Measurements from ENCODE around the gene EPS8L1.

The EPS8L1 gene

GRCh38 chr19:55068950-55069864, 6.5 kb upstream of the EPS8L1 start:
- no peaks in the 10 kb centered on the region for H3K79me2 ChIP-seq (ENCODE audit: control insufficient read depth, insufficient read depth, low read length, unreplicated experiment)
- H3K36me3 ChIP-seq (ENCODE audit: insufficient read depth, low read length): no peaks in the 10 kb centered on the region
- H3K4me3 ChIP-seq (ENCODE audit: low read depth, low read length): peak overlapping the region; percentile 45; the same call in 1 of the 2 replicates
- no peak overlapping the region for H2AFZ ChIP-seq (ENCODE audit: low read length, unreplicated experiment)
- peaks cover 12% of the 10 kb centered on the region for H3K4me1 ChIP-seq (ENCODE audit: control insufficient read depth, insufficient read depth, low read length, unreplicated experiment)
- H3K27ac ChIP-seq (ENCODE audit: low read depth, low read length): no peak overlapping the region
- peaks cover 37% of the 10 kb centered on the region for H3K27me3 ChIP-seq (ENCODE audit: insufficient read depth, low read length)

- peaks cover 12% of the 10 kb centered on the region for H3K4me1 ChIP-seq (ENCODE audit: control insufficient read depth, insufficient read depth, low read length, unreplicated experiment)
- H3K27me3 ChIP-seq (ENCODE audit: insufficient read depth, low read length): peaks cover 37% of the 10 kb centered on the region
- no peak overlapping the region for H3K4me3 ChIP-seq (ENCODE audit: low read depth, low read length)
- no peaks in the 10 kb centered on the region for H3K36me3 ChIP-seq (ENCODE audit: insufficient read depth, low read length)
- no peak overlapping the region for H3K27ac ChIP-seq (ENCODE audit: low read depth, low read length)
- no peaks in the 10 kb centered on the region for H3K79me2 ChIP-seq (ENCODE audit: control insufficient read depth, insufficient read depth, low read length, unreplicated experiment)
- no peak overlapping the region for H2AFZ ChIP-seq (ENCODE audit: low read length, unreplicated experiment)
These were observed 5.8 kb upstream of the EPS8L1 start for GRCh38 chr19:55069865-55070197.

GRCh38 chr19:55070466-55071128, 5.1 kb upstream of the EPS8L1 start:
- peaks cover 12% of the 10 kb centered on the region for H3K4me1 ChIP-seq (ENCODE audit: control insufficient read depth, insufficient read depth, low read length, unreplicated experiment)
- peaks cover 34% of the 10 kb centered on the region for H3K27me3 ChIP-seq (ENCODE audit: insufficient read depth, low read length)
- H2AFZ ChIP-seq (ENCODE audit: low read length, unreplicated experiment): no peak overlapping the region
- H3K27ac ChIP-seq (ENCODE audit: low read depth, low read length): no peak overlapping the region
- no peaks in the 10 kb centered on the region for H3K36me3 ChIP-seq (ENCODE audit: insufficient read depth, low read length)
- no peaks in the 10 kb centered on the region for H3K79me2 ChIP-seq (ENCODE audit: control insufficient read depth, insufficient read depth, low read length, unreplicated experiment)
- no peak overlapping the region for H3K4me3 ChIP-seq (ENCODE audit: low read depth, low read length)

- Histone ChIP-seq H3K36me3 (ENCODE audit: insufficient read depth, low read length) (no peaks in the 10 kb centered on the region), H3K79me2 (ENCODE audit: control insufficient read depth, insufficient read depth, low read length, unreplicated experiment) (no peaks in the 10 kb centered on the region), H3K4me3 (ENCODE audit: low read depth, low read length) (no peak overlapping the region), H2AFZ (ENCODE audit: low read length, unreplicated experiment) (no peak overlapping the region), H3K4me1 (ENCODE audit: control insufficient read depth, insufficient read depth, low read length, unreplicated experiment) (peaks cover 12% of the 10 kb centered on the region), H3K27me3 (ENCODE audit: insufficient read depth, low read length) (peaks cover 30% of the 10 kb centered on the region), H3K27ac (ENCODE audit: low read depth, low read length) (no peak overlapping the region)
These were observed 4.6 kb upstream of the EPS8L1 start for GRCh38 chr19:55071129-55071502.

- Histone ChIP-seq H3K79me2 (ENCODE audit: control insufficient read depth, insufficient read depth, low read length, unreplicated experiment) (no peaks in the 10 kb centered on the region), H3K36me3 (ENCODE audit: insufficient read depth, low read length) (no peaks in the 10 kb centered on the region), H3K4me3 (ENCODE audit: low read depth, low read length) (no peak overlapping the region), H3K4me1 (ENCODE audit: control insufficient read depth, insufficient read depth, low read length, unreplicated experiment) (peaks cover 12% of the 10 kb centered on the region), H2AFZ (ENCODE audit: low read length, unreplicated experiment) (no peak overlapping the region), H3K27me3 (ENCODE audit: insufficient read depth, low read length) (peaks cover 24% of the 10 kb centered on the region), H3K27ac (ENCODE audit: low read depth, low read length) (no peak overlapping the region)
These were observed 3.8 kb upstream of the EPS8L1 start for GRCh38 chr19:55071913-55072312.

- Histone ChIP-seq H3K4me3 (ENCODE audit: low read depth, low read length) (no peak overlapping the region), H2AFZ (ENCODE audit: low read length, unreplicated experiment) (no peak overlapping the region), H3K4me1 (ENCODE audit: control insufficient read depth, insufficient read depth, low read length, unreplicated experiment) (peaks cover 3% of the 10 kb centered on the region), H3K36me3 (ENCODE audit: insufficient read depth, low read length) (no peaks in the 10 kb centered on the region), H3K27ac (ENCODE audit: low read depth, low read length) (no peak overlapping the region), H3K79me2 (ENCODE audit: control insufficient read depth, insufficient read depth, low read length, unreplicated experiment) (no peaks in the 10 kb centered on the region), H3K27me3 (ENCODE audit: insufficient read depth, low read length) (no peaks in the 10 kb centered on the region)
These were observed 652 bp downstream of the EPS8L1 start for GRCh38 chr19:55076321-55076720.

- H2AFZ ChIP-seq (ENCODE audit: low read length, unreplicated experiment): no peak overlapping the region
- no peak overlapping the region for H3K4me3 ChIP-seq (ENCODE audit: low read depth, low read length)
- peaks cover 6% of the 10 kb centered on the region for H3K27me3 ChIP-seq (ENCODE audit: insufficient read depth, low read length)
- H3K4me1 ChIP-seq (ENCODE audit: control insufficient read depth, insufficient read depth, low read length, unreplicated experiment): no peaks in the 10 kb centered on the region
- no peaks in the 10 kb centered on the region for H3K36me3 ChIP-seq (ENCODE audit: insufficient read depth, low read length)
- no peak overlapping the region for H3K27ac ChIP-seq (ENCODE audit: low read depth, low read length)
- H3K79me2 ChIP-seq (ENCODE audit: control insufficient read depth, insufficient read depth, low read length, unreplicated experiment): no peaks in the 10 kb centered on the region
These were observed 1.4 kb downstream of the EPS8L1 start for GRCh38 chr19:55077106-55077505.

GRCh38 chr19:55078996-55079395, 3.3 kb downstream of the EPS8L1 start:
- Histone ChIP-seq H2AFZ (ENCODE audit: low read length, unreplicated experiment) (no peak overlapping the region), H3K4me3 (ENCODE audit: low read depth, low read length) (no peak overlapping the region), H3K4me1 (ENCODE audit: control insufficient read depth, insufficient read depth, low read length, unreplicated experiment) (no peaks in the 10 kb centered on the region), H3K36me3 (ENCODE audit: insufficient read depth, low read length) (no peaks in the 10 kb centered on the region), H3K27ac (ENCODE audit: low read depth, low read length) (no peak overlapping the region), H3K79me2 (ENCODE audit: control insufficient read depth, insufficient read depth, low read length, unreplicated experiment) (no peaks in the 10 kb centered on the region), H3K27me3 (ENCODE audit: insufficient read depth, low read length) (peaks cover 21% of the 10 kb centered on the region)

GRCh38 chr19:55079400-55080038, 3.9 kb downstream of the EPS8L1 start:
- no peak overlapping the region for H2AFZ ChIP-seq (ENCODE audit: low read length, unreplicated experiment)
- H3K27me3 ChIP-seq (ENCODE audit: insufficient read depth, low read length): peaks cover 21% of the 10 kb centered on the region
- no peak overlapping the region for H3K4me3 ChIP-seq (ENCODE audit: low read depth, low read length)
- H3K4me1 ChIP-seq (ENCODE audit: control insufficient read depth, insufficient read depth, low read length, unreplicated experiment): no peaks in the 10 kb centered on the region
- no peaks in the 10 kb centered on the region for H3K79me2 ChIP-seq (ENCODE audit: control insufficient read depth, insufficient read depth, low read length, unreplicated experiment)
- no peaks in the 10 kb centered on the region for H3K36me3 ChIP-seq (ENCODE audit: insufficient read depth, low read length)
- no peak overlapping the region for H3K27ac ChIP-seq (ENCODE audit: low read depth, low read length)

- H3K27ac ChIP-seq (ENCODE audit: low read depth, low read length): no peak overlapping the region
- H3K79me2 ChIP-seq (ENCODE audit: control insufficient read depth, insufficient read depth, low read length, unreplicated experiment): no peaks in the 10 kb centered on the region
- no peaks in the 10 kb centered on the region for H3K36me3 ChIP-seq (ENCODE audit: insufficient read depth, low read length)
- H2AFZ ChIP-seq (ENCODE audit: low read length, unreplicated experiment): peak overlapping the region; percentile 83
- H3K27me3 ChIP-seq (ENCODE audit: insufficient read depth, low read length): peaks cover 21% of the 10 kb centered on the region
- no peaks in the 10 kb centered on the region for H3K4me1 ChIP-seq (ENCODE audit: control insufficient read depth, insufficient read depth, low read length, unreplicated experiment)
- H3K4me3 ChIP-seq (ENCODE audit: low read depth, low read length): peak overlapping the region; percentile 78
These were observed 4.7 kb downstream of the EPS8L1 start for GRCh38 chr19:55080121-55080967.
